CD4-positive, alpha-beta T cell treated with Interleukin-10 for 1 hour (primary cell): ENCODE results near the gene UROC1.

Experiments
- DNase-seq: peaks from one replicate; pipeline ENCODE4 v3.0.0-alpha.2; 2020

Gene UROC1

DNA sequence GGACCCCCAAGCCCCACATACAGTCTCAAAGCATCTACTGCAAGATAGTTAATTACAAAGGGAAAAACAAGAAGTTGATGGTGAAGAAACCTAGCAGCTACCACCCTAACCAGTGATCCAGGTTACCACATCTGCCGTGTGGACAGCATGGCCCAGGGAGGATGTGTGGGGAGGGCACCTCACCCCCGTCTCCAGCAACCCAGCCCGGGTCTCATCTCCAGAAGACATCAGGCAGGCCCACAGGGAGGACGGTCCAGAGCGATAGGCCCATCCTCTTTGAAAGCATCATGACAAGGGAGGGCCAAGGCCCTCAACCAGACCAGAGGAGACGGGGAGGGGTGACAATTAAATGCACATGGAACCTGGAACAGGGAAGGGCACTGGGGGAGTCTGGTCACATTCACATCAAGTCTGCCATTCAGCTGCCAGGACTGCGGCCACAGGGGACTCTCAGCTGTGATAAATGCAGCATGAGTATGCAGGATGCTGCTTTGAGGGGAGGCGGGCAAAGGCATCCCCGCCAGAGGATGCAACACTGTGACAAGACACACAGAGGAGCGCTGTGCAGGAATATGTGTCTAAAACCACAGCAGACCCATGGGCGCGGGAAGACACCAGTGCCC lies 60.7 kb downstream of the UROC1 start:
- DNase-seq = no peak

- no peak for DNase-seq
These were observed 61.4 kb downstream of the UROC1 start for GRCh38 chr3:126456211-126456610.

- DNase-seq = no peak
These were observed 63.0 kb downstream of the UROC1 start for GRCh38 chr3:126454437-126455198.

GRCh38 chr3:126454025-126454424 lies 63.5 kb downstream of the UROC1 start:
- DNase-seq = no peak

DNA sequence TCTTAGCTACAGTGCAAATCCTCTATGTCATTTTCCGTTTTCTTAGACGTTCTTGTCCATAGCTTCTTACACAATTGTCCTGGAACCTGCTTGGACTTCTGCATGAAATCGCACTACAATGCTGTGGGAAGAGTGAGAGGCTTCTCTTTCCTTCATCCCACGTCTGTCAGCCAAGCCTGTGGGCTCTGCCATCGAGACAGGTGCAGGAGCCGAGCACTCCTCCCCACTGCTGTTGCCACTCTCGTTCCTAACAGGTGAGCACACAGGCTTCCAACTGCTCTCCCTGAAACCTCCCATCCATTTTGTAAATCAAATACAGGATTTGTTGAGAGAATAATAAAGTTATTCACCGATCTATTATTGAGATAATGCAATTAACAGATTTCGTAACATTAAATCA lies 65.4 kb downstream of the UROC1 start:
- DNase-seq = no peak

- DNase-seq = no peak
These were observed 66.1 kb downstream of the UROC1 start for GRCh38 chr3:126451511-126451910.

GRCh38 chr3:126450744-126451143 lies 66.8 kb downstream of the UROC1 start:
- DNase-seq = no peak

- DNase-seq = no peak
These were observed 67.4 kb downstream of the UROC1 start for GRCh38 chr3:126450219-126450618.

DNA sequence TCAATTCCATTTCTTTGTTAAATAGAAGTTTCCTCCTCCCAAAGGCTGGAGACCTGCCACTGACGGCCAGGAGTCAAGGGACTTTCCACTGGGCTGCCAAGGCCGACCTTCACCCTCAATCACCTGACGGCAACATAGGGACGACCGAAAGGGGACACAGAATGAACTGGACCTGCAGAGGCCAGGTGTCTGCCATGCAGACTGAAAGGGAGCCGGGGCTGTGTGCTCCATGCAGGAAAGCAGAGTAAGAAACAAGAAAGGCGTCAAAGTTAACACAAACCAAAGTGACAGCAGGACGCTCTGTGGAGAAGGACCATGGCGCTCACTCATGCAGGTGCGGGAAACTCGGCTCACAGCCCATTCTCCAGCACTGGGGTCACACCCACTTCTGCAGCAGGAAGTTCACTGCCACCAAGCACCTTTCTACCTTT lies 67.9 kb downstream of the UROC1 start:
- DNase-seq = no peak

- no peak for DNase-seq
These were observed 68.7 kb downstream of the UROC1 start for GRCh38 chr3:126448893-126449180.

DNA sequence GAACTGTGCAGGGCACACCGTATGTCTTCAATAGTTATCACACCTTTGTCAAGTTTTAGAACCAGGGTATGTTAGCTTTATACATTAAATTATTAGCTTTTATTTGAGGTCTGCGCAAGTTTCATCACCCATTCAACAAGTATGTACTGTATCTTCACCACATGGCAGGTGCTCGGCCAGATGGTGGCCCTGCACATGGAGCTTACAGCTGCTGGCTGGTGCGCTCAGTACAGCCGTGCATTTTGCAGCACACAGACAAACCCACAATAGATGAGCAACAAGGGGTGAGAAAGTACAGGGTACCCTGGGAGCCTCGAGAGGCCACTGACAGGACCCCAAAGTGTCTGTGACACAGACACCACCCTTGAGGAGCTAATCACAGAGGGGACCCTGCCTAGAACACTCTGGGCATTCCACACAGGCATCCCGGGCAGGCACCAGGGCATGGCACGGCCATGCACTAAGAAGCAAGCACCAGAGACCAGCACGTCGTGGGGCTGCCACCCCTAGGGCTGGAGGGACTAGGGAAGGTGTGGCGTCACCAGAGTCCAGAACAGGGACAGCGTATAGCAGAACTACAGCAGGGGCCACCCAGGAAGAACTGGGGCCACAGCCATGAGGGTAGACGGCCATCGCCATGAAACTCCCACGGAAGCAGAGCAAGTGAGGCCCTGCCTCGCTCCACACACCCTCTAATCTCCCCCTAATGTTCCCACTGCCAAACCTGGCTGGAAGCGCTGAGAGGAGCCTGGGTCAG lies 69.3 kb downstream of the UROC1 start:
- no peak for DNase-seq

- DNase-seq = no peak
These were observed 70.0 kb downstream of the UROC1 start for GRCh38 chr3:126447456-126448106.

- no peak for DNase-seq
These were observed 70.8 kb downstream of the UROC1 start for GRCh38 chr3:126446791-126447190.

DNA sequence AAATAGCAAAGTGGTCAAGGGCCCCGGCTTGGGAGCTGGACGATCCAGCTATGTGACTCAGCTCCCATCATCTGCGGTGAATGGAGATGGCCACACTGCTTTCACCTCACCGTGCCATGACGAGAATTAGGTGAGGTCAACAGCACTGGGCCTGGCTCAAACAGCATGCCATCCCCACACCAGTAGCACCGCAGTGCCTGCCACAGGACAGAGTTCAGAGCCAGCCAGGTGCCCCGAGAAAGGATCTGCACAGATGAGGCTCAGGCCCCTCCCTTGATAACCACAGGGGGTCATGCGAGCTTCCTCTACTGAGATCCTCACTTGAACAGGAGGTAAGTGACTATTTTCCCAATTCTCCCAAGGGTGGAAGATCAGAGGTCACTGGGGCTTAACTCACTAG lies 71.3 kb downstream of the UROC1 start:
- DNase-seq = no peak

- no peak for DNase-seq
These were observed 72.1 kb downstream of the UROC1 start for GRCh38 chr3:126445506-126445905.

GRCh38 chr3:126442856-126443242 lies 74.7 kb downstream of the UROC1 start:
- DNase-seq = no peak

DNA sequence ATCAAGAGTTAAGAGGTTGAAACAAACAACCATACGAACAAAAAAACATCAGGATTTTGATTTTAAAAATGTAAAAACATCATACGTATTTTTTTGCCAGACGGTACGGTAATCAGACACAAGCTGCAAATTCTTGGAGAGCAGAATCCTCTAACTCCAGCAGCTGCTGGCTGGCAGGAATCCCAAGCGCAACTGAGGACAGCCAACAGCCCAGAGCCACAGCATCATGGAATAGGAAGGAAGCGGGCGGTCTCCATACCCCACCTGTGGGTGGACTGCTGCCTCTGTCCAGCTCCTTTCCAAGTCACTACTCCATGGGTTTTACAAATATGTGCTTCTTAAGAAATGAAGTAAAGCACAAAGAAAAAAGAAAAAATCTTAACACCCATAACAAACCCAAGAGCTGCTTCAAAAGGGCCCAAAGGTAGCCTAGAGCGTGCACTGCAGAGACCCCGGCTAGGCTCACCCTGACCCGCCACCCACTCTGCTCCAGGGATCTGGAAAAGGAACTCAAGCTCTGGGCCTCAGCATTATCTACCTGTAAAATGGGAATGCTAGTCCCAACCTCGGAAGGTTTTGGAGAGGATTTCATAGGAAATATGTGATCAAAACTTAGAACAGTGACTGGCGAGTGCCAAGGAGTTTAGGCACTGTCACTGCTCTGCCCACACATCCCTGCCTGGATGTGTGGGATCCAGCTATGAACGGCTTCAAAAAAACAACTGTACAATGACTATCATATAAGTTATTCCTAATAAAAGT lies 75.3 kb downstream of the UROC1 start:
- DNase-seq = no peak

DNA sequence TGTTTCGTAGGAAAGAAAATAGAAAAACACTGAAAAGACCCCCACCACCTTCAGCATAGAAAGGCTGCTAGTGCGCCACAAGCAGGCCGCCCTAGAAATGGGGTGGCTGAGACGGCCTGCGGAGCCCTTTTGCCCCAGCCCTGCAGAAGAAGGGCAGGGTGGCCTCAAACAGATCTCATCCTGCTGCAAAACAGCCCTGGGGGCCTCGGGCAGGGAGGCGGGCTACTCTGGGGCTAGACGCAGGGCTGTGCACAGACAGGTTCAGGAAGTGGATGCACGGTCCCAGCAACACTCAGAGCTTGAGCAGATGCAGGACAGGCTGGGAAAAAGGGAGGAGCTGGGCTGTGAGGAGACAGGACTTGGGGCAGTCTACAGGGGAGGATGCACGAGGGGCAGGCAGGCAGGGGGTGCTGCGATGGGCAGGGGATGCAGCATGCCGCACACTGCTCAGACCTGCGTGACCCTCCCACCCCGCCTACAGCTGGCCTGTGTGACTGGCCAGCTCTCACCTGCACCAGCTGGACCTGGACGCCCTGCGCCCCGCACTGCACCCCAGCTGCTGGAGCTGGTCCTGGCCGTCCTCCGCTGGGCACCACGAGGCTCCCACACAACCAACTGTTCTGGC lies 76.2 kb downstream of the UROC1 start:
- no peak for DNase-seq

GRCh38 chr3:126440709-126440995 lies 76.9 kb downstream of the UROC1 start:
- no peak for DNase-seq

GRCh38 chr3:126439968-126440708 lies 77.4 kb downstream of the UROC1 start:
- no peak for DNase-seq

GRCh38 chr3:126439346-126439967 lies 78.1 kb downstream of the UROC1 start:
- DNase-seq = no peak
